Measurements from ENCODE around the gene SAT1.

DNA sequence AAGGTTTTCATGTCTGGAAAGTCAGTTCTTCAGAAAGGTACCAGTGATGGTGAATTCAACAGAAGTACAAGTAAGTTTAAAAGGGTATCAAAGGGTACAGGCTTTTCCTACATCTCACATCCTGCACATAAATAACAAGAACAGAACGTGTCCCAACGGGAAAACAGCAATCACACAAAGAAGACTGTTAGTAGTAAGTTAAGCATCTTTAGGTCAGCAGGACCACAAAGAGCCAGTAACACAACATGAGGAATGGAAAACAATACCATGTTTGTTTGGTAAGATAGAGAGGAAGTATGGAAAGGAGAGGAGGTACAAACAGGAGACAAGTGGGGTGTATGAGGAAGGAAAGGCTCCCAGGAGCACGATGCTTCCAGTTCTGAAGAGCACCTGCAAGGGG, 43.2 kb downstream of the SAT1 start:
- no peak for TF ChIP-seq ZBTB43 (CRISPR knock-in tag; conservative IDR thresholded peaks at IDR 0.05)
- no peak for TF ChIP-seq RXRA (CRISPR knock-in tag; IDR thresholded peaks at IDR 0.05)
- TF ChIP-seq PHF21A (CRISPR knock-in tag; IDR thresholded peaks at IDR 0.05), result no peak
- no peak for TF ChIP-seq NFYB (CRISPR knock-in tag; IDR thresholded peaks at IDR 0.05)
- TF ChIP-seq POLR2AphosphoS2 (IDR thresholded peaks at IDR 0.05; ENCODE audit: low read depth, low read length), result no peak
- no peak for TF ChIP-seq NCOA2 (CRISPR knock-in tag; IDR thresholded peaks at IDR 0.05)

Measured in HepG2 (cell line).